NCI-H1930 (cell line): Measurements from ENCODE around the gene COX4I2.
"Not testable (repeated sequence)": the region's sequence is repeated elsewhere in the genome, so short reads cannot be mapped to it uniquely, and the experiment has no call there.

ENCODE experiments used
- DNase-seq, 2 experiments: peaks; one replicate each; lab custom pipeline; 2025; lab: John Stamatoyannopoulos, UW

Gene COX4I2

DNA sequence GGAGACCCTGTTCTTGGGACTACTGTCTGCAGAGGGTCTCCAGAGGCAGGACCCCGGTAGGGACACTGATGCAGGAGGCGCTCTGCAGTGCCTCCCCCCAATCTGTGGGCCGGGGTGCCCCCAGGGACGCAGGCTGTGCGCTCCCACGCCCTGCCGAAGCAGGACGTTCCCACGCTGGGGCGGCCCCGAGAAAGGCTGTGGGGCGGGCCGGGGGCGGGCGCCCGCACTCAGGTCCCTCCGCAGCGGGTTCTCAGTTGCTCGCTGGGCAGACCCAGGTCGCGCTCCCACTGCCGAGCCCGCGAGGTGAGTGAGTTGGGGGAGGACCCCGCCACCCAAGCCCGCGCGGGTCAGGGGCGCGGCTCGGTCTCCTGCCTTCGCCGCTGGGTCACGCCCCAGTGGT, at the start of gene COX4I2:
COX4I2 (plus strand) TSS at position 253 of the 400 bp plus-strand sequence. CDS start 1,106 bp downstream, outside the sequence.
- DNase-seq: no peak

DNA sequence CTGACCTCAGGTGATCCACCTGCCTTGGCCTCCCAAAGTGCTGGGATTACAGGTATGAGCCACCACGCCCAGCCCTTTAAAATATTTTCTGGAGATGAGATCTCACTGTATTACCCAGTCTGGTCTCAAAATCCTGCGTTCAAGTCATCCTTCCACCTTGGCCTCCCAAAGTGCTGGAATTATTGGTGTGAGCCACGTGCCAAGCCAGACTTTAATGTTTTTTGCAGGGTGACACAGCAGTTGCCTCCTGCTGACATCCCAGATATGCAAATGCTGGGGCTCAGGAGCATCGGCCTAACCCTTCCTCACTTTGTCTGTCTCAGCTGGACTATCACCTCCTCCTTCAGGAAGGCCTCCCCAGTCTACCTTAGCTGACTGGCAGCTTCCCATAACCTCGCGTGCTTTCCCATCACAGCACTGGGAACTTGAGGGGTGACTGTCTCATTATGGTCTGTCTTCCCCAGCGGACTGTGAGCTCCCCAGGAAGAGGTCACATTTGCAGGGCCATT, 46.9 kb upstream of the COX4I2 start:
- no peak for DNase-seq

DNA sequence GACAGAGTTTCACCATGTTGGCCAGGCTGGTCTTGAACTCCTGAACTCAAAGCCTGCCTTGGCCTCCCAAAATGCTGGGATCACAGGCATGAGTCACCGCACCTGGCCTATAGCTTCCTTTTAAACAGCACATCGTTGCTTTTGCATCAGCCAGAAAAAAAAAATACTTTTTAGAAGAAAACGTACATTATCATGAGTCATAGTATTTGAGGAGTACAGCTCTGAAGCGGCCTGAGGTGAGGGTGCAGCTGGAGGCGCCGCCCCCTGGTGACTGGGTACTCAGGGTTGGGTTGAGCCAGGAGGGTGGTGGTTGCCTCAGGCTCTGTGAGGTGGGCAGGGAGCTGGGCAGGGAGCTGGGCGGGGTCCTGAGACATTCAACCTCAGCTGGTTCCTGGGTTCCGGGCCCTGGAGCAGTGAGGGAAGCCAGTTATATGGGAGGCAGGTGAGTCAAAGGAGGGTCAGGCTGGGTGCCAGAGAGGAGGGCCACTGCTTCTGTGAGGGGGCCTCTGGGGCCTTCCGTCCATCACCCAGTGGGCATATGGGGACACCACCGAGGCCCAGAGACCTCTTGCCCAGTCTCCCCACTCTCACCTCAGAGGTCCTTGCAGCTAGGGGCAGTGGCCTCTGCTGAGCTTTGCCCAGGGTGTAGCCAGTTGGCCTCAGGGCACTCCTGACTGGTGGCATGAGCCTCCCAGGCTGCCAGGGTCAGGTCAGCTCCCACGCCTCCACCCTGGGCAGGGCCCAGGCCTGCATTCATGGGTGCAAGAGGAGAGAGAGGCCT, 44.3 kb upstream of the COX4I2 start:
- DNase-seq: no peak

- no peak for DNase-seq
These were observed 43.6 kb upstream of the COX4I2 start for GRCh38 chr20:31594002-31594557.

DNA sequence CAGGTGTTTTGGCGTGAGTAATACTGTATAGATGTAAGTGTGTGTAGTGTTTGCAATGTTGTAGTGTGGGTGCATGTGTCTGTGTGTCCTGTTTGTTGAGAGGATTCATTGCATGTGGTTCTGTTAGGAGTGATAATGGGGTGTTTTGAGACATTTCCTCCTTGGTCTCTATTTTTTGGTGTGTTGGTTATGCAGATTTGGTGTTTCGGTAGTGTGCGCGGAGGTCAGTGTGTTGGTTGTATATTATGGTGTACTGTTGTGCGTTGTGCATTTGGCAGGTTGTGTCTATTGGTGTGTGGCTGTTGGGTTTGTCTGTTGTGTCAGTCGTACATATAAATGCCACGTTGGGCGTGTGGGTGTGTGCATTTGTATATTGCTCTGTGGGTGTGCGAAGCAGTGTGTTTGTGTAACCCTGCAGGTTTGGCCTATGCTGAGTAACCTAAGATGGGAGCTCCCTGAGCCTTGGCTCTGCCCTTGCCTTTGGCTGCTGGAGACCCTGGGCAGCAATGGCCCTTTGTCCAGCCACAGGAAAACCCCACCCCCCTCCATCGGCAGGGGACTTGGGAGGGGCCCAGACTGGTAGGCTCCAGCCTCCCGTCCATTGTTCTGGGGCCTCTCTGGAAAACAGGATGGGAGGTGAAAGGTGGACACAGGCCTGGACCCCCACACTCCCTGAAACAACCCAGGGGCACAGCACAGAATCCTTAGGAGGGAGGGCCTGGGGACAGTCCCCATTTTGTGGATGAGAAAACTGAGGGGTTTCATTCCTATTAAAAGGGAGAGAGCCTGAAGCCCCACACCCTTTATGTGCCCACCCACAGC, 42.9 kb upstream of the COX4I2 start:
- no peak for DNase-seq

- no peak for DNase-seq
These were observed 42.4 kb upstream of the COX4I2 start for GRCh38 chr20:31595380-31595653.

DNA sequence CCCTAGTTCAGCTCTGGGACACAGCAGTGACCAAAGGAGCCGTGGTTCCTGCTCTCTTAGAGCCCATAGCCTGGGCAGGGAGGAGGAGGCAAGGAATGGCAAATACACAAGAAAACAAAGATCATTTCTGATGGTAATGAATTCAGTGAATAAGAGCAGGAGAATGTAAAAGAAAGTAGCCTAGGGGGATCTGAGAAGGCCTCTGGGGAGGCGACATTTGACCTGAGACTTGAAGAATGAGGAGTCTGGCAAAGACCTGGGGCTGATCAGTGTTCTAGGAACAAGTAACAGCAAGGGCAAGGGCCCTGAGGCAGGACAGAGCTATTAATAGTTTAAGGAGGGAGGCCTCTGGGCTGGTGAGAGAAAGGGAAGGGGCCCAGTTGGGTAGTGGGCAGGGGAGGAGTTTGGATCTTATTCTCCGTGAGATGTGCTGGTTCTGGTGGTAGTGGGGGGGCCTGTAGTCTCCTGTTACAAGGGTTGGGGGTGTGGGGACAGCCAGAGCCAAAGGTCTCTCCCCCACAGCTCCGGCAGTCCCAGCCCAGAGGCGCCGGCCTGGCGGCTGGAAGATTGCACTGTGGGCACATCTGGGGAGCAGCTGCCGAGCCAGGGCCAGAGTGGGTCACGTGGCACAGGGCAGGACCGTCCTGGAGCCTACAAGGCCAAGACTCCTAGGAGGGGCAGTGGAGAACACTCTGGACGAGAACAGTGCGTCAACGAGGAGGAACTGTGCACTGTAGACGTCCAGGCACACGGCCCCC, 41.9 kb upstream of the COX4I2 start:
- DNase-seq: no peak

DNA sequence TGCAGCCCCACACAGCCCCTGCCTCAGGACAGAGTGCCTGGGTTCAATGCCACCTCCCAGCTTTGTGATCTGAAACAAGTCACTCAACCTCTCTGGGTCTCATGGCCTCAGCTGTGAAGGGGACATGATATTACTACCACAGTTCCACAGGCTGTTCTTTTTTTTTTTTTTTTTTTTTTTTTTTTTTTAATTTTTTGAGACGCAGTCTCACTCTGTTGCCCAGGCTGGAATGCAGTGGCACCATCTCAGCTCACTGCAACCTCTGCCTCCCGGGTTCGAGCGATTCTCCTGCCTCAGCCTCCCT, 41.3 kb upstream of the COX4I2 start:
- DNase-seq: not testable (repeated sequence)

GRCh38 chr20:31596831-31597480, 40.8 kb upstream of the COX4I2 start:
- DNase-seq: no peak

DNA sequence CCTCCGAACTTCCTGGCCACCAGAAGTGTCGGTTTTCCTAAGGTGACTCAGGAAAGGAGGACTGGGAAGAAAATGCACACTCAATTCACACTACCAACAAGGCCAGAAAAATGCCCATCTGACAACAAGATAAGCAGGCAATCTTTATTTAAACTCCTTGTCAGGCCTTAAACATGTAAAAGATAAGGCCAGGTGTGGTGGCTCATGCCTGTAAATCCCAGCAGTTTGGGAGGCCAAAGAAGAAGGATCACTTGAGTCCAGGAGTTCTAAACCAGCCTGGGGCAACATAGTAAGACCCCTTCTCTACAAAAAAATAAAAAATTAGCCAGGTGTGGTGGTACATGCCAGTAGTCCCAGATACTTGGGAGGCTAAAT, 40.2 kb upstream of the COX4I2 start:
- no peak for DNase-seq

DNA sequence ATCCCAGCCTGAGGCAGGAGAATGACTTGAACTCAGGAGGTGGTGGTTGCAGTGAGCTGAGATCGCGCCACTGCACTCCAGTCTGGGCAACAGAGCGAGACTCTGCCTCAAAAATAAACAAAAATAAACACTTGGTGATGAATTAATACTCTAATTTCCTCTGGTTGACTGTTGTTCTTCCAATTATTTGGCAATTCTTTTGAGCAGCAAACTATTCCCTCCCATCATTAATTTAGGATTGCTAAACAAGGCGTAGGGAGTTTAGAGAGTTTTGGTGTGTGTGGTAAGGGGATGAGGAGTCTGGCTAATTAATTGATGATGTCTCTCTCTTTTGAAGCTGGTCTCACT, 35.3 kb upstream of the COX4I2 start:
- DNase-seq: no peak

DNA sequence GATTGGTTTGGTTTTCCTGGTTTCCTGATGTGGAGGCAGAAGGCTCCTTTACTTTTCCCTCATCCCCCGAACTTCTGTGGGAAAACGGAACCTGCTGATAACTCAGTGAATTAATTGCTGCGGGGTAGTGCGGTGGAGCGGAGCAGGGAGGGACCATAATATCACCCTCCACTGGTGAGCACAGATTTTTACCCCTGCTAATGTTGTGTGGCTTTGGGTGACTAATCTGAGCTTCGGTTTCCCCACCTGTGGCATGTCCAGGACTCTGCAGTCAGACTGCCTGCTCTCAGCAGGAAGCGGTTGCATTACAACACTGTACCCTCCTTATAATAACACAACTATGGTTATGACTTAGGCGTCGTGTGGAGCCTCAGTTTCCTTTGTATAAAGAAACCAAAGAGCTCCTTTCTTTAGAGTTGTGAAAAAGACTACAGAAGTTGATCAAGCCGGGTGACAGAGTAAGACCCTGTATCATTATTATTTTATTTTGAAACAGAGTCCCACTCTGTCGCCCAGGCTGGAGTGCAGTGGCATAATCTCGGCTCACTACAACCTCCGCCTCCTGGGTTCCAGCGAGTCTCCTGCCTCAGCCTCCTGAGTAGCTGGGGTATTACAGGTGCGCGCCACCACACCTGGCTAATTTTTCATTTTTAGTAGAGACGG, 34.8 kb upstream of the COX4I2 start:
- DNase-seq: no peak

- DNase-seq: peak; percentile 99 to 100
These were observed 33.7 kb upstream of the COX4I2 start for GRCh38 chr20:31603822-31604566.

DNA sequence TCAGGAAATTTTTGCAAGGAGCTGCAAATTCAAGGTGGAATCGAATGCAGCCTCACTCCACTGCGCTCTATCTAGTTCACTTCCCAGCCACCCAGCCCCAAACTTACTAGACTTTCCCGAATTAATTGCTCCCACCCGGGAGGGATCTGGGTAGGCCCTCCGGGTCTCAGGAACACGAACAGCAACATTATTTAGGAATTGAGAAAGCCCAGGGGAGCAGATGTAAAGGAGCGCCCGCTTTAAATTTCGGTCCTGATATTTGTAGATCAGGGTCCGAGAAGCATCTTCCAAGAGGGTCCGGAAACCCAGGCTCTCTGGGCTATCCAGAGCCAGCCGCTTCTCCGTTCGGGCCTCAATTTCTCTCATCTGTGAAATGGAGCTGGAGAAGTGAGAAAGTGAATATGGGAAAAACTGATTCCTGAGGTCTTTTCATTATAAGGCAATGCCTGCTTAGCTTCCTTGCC, 33.1 kb upstream of the COX4I2 start:
- DNase-seq: peak in 1 of 2 experiments; percentile 75

GRCh38 chr20:31605031-31605901, 32.4 kb upstream of the COX4I2 start, which contains the start of gene ID1:
Gene ID1 (plus strand): TSS chr20:31605289. CDS start chr20:31605388, 99 bp downstream.
- peak; percentile 98 to 99 for DNase-seq

- DNase-seq: no peak
These were observed 31.6 kb upstream of the COX4I2 start for GRCh38 chr20:31605902-31606803.

DNA sequence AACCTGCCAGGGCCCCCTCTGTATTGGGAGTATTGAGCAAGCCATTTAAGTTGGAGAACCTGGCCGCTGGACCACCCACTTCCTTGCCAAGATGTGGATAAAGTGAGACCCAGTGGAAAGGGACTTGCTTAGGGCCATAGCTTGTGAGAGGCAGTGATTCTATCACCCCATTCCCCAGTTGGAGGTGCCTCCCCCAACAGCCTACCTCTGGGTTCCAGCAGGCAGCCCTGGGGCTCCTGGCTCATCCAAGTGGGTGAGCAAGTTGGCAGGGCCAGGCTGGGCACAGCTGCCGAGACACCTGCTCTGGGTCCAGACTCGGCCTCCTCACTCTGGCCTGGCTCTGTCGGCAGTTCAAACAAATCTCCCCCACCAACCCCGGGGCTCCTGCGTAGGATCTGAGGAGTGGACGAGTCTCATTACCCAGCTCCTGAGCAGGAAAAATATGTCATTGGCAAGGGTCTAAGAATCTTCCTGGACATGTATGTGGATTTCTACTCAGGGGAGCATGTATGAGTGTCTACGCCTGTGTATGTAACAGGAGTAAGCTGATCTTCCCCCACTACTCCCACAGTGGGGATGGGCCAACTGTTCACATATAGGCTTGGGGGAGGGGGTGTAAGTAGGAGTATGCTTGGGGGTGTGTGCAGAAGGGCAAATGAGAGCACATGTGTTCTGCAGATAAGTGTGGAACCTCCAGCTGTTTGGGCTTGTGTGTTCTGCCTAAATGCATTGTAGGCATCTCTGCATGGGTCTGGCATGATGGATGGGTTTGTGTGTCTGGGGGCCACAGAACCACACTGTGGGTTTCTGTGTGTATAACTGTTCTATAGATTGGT, 30.7 kb upstream of the COX4I2 start:
- DNase-seq: peak; percentile 67 to 68
